WI38 (cell line): ENCODE measurements around the gene GRM3.

ENCODE experiments used
- H3K4me3 ChIP-seq: 2 replicates; pipeline ENCODE4 v1.5.1; 2011; ENCODE audit warnings: low read depth, mild to moderate bottlenecking, control low read depth, low read length
- TF ChIP-seq, protein P1 (sequence below): IDR thresholded peaks from 2 replicates; pipeline ENCODE4 v1.5.1; 2012; ENCODE audit warnings: low read depth, mild to moderate bottlenecking, control low read depth, low read length

GRM3 gene

DNA sequence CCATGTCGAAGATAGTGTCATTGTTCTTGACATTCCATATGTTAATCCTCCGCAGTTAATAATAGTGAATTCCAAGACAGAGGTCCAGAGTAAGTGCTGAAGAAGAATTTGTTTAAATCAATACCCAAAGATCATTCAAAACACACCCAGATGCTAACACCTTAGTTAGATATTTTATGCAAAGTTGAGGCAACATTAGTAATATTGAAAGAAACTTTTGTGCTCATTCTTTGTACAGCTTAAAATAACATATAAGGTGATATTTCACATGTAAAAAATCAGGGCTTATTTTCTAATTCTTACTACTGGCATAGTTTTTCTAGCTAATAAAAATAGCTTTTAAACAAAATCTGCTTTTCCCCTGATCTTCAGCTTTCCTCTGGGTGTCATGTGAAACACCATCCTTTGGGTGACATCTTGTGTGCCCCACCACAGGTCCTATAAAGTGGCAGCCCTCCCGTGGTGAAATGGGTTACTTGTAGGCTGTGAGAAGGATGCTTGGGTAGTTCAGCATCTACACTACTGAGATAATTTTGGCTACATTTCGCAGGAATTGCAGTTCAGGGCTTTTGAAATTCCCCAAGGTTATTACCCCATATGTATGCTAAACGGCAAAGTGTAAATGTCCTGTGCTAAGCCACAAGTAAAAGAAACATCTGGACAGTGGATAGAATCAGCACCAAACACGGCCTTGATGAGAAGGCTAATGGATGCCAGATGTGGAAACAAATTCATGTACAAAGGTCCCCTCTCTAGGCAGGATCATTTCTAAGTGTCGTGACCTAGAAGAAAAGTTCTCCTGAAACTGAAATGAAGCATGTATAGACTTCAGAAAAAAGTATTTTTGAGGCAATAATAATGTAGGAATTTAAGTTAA, 105.4 kb downstream of the GRM3 start:
- TF ChIP-seq, protein P1, sequence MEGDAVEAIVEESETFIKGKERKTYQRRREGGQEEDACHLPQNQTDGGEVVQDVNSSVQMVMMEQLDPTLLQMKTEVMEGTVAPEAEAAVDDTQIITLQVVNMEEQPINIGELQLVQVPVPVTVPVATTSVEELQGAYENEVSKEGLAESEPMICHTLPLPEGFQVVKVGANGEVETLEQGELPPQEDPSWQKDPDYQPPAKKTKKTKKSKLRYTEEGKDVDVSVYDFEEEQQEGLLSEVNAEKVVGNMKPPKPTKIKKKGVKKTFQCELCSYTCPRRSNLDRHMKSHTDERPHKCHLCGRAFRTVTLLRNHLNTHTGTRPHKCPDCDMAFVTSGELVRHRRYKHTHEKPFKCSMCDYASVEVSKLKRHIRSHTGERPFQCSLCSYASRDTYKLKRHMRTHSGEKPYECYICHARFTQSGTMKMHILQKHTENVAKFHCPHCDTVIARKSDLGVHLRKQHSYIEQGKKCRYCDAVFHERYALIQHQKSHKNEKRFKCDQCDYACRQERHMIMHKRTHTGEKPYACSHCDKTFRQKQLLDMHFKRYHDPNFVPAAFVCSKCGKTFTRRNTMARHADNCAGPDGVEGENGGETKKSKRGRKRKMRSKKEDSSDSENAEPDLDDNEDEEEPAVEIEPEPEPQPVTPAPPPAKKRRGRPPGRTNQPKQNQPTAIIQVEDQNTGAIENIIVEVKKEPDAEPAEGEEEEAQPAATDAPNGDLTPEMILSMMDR: no peak
- H3K4me3 ChIP-seq: no peak overlapping the region

GRCh38 chr7:86749741-86750665, 106.3 kb downstream of the GRM3 start:
- TF ChIP-seq, protein P1: no peak
- H3K4me3 ChIP-seq: no peak overlapping the region

- H3K4me3 ChIP-seq: no peak overlapping the region
- TF ChIP-seq, protein P1: no peak
Observed at GRCh38 chr7:86760236-86760635, 116.5 kb downstream of the GRM3 start.

DNA sequence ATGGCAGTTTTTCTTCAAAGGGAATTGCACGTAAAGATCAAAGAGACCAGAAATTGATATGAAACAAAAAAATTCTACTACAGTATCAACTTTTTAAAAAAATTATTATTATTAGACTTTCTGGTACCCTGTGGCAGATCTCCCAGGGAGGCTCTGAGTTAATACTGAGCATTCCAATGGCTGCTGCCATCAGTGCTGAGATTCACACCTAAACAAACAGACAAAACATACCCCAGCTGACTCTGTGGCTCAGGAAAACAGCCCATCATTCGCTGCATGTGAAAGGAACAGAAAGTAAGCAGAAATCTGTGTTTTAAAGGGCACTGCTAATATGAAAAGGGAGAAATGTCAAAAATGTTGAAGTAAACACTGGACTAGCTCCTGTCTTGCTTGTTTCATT, 118.4 kb downstream of the GRM3 start:
- TF ChIP-seq, protein P1: no peak
- H3K4me3 ChIP-seq: no peak overlapping the region

DNA sequence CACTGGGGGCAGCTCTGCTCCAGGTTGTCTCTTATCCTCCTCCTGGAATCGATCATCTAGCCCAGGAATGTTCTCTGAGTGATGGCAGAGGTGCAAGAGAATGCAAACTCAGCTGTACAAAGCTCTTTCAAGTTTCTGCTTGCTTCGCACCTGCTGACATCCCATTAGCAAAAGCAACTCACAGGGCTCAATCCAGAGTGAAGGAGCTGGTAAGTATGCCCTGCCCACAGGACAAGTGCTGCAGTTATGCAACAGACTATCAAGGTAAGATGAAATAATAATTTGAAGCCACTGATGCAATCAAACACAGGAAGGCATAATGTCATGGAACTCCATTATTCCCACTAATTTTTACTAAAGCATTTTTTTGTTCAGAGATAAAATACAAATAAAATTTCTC, 122.2 kb downstream of the GRM3 start:
- no peak overlapping the region for H3K4me3 ChIP-seq
- TF ChIP-seq, protein P1: no peak

- TF ChIP-seq, protein P1: no peak
- no peak overlapping the region for H3K4me3 ChIP-seq
Observed at GRCh38 chr7:86768394-86768793, 124.7 kb downstream of the GRM3 start.
